ENCODE results near the gene P4HA1.
"Not testable (repeated sequence)": the region's sequence is repeated elsewhere in the genome, so short reads cannot be mapped to it uniquely, and the experiment has no call there.

Gene P4HA1

GRCh38 chr10:73096449-73097304 is at the start of gene P4HA1:
Gene P4HA1, minus strand, starts transcription at chr10:73096866. Its CDS starts 21,983 bp downstream, at chr10:73074883.
- DNase-seq (ENCODE audit: low spot score) = peak; percentile 99

- DNase-seq (ENCODE audit: low spot score) = no peak
These were observed 44.9 kb upstream of the P4HA1 start for GRCh38 chr10:73141603-73142002.

GRCh38 chr10:73139251-73139650 is 42.6 kb upstream of the P4HA1 start:
- DNase-seq (ENCODE audit: low spot score) = no peak

- no peak for DNase-seq (ENCODE audit: low spot score)
These were observed 40.0 kb upstream of the P4HA1 start for GRCh38 chr10:73136627-73137026.

GRCh38 chr10:73134727-73135126 is 38.1 kb upstream of the P4HA1 start:
- DNase-seq (ENCODE audit: low spot score) = no peak

GRCh38 chr10:73131913-73132686 is 35.4 kb upstream of the P4HA1 start:
- DNase-seq (ENCODE audit: low spot score) = no peak

GRCh38 chr10:73131301-73131700 is 34.6 kb upstream of the P4HA1 start:
- DNase-seq (ENCODE audit: low spot score) = no peak

GRCh38 chr10:73126343-73126742 is 29.7 kb upstream of the P4HA1 start:
- DNase-seq (ENCODE audit: low spot score) = no peak

GRCh38 chr10:73119952-73120351 is 23.3 kb upstream of the P4HA1 start:
- DNase-seq (ENCODE audit: low spot score) = no peak

- DNase-seq (ENCODE audit: low spot score) = no peak
These were observed 22.8 kb upstream of the P4HA1 start for GRCh38 chr10:73119457-73119856.

GRCh38 chr10:73117976-73118743 is 21.5 kb upstream of the P4HA1 start:
- no peak for DNase-seq (ENCODE audit: low spot score)

- no peak for DNase-seq (ENCODE audit: low spot score)
These were observed 19.4 kb upstream of the P4HA1 start for GRCh38 chr10:73116017-73116416.

GRCh38 chr10:73113551-73113950 is 16.9 kb upstream of the P4HA1 start:
- no peak for DNase-seq (ENCODE audit: low spot score)

- DNase-seq (ENCODE audit: low spot score) = not testable (repeated sequence)
These were observed 15.4 kb upstream of the P4HA1 start for GRCh38 chr10:73112032-73112431.

- peak; percentile 67 for DNase-seq (ENCODE audit: low spot score)
These were observed 13.7 kb upstream of the P4HA1 start, which contains the start of gene NUDT13 for GRCh38 chr10:73110345-73110849. Gene NUDT13, plus strand, starts transcription at chr10:73110455. Its CDS starts 3,911 bp downstream, at chr10:73114366.

- DNase-seq (ENCODE audit: low spot score) = not testable (repeated sequence)
These were observed 12.6 kb upstream of the P4HA1 start for GRCh38 chr10:73109248-73109652.

GRCh38 chr10:73106301-73106700 is 9.6 kb upstream of the P4HA1 start:
- DNase-seq (ENCODE audit: low spot score) = no peak

GRCh38 chr10:73099141-73099540 is 2.5 kb upstream of the P4HA1 start:
- no peak for DNase-seq (ENCODE audit: low spot score)

GRCh38 chr10:73097305-73097670 is 622 bp upstream of the P4HA1 start:
- DNase-seq (ENCODE audit: low spot score) = no peak

- peak; percentile 85 for DNase-seq (ENCODE audit: low spot score)
These were observed 621 bp downstream of the P4HA1 start for GRCh38 chr10:73096041-73096448.

- peak; percentile 81 for DNase-seq (ENCODE audit: low spot score)
These were observed 1.1 kb downstream of the P4HA1 start for GRCh38 chr10:73095481-73096021.

GRCh38 chr10:73094986-73095480 is 1.6 kb downstream of the P4HA1 start:
- no peak for DNase-seq (ENCODE audit: low spot score)

Measured in left forelimb (tissue), 1 donor.